Activated naive CD8-positive, alpha-beta T cell treated with anti-CD3 and anti-CD28 coated beads, Interleukin-2, amount 10 ng/mL, durations not matched to agents 7 days and 5 days (primary cell): ENCODE results near the gene ANO5. TPM values are rescaled to one million over a fixed set of nuclear protein-coding genes. Genes with fewer than 3 reads are reported as not detected.

Source experiments
- ATAC-seq: fragments of 150-1000 bp; cut with Tn5 transposase; one replicate; pipeline ENCODE4 v1.10.0; 2021; ENCODE audit warnings: low read depth, moderate library complexity
- POLR2A ChIA-PET: fragments of 350-600 bp; sonication (Branson Sonifier 250); formaldehyde crosslinking; loops from one replicate; lab custom pipeline; 2021; ENCODE audit warnings: antibody characterized with exemption; lab: Charles Lee
- DNase-seq: peaks from one replicate; pipeline ENCODE4 v3.0.0; 2021
- H3K27ac Mint-ChIP-seq: one replicate; pipeline ENCODE4 v1.8.0; 2022; ENCODE audit warnings: mild to moderate bottlenecking, mixed read lengths
- H3K27me3 Mint-ChIP-seq: one replicate; pipeline ENCODE4 v1.8.0; 2022; ENCODE audit warnings: mild to moderate bottlenecking, moderate library complexity, mixed read lengths
- H3K36me3 Mint-ChIP-seq: one replicate; pipeline ENCODE4 v1.8.0; 2021; ENCODE audit warnings: mild to moderate bottlenecking, mixed read lengths
- H3K4me1 Mint-ChIP-seq: one replicate; pipeline ENCODE4 v1.8.0; 2021; ENCODE audit warnings: mixed read lengths
- H3K4me3 Mint-ChIP-seq: one replicate; pipeline ENCODE4 v1.8.0; 2022; ENCODE audit warnings: mild to moderate bottlenecking, moderate library complexity, mixed read lengths
- H3K9me3 Mint-ChIP-seq: one replicate; pipeline ENCODE4 v1.8.0; 2021; ENCODE audit warnings: mixed read lengths
- total RNA-seq, 2 experiments: library from RNA; stranded (reverse); gene quantifications; one replicate each; pipeline ENCODE4 v1.2.3, GENCODE V29; 2021

ANO5 gene
- total RNA-seq, 2 experiments from 2014 or later, result 0.09 to 0.14 TPM

GRCh38 chr11:22331771-22332170, 138.9 kb downstream of the ANO5 start:
- no peaks in the 10 kb centered on the region for H3K9me3 Mint-ChIP-seq
- H3K4me3 Mint-ChIP-seq, result no peak overlapping the region
- ATAC-seq (no peak), DNase-seq (no peak)
- H3K27ac Mint-ChIP-seq, result no peak overlapping the region
- no peaks in the 10 kb centered on the region for H3K36me3 Mint-ChIP-seq
- H3K4me1 Mint-ChIP-seq, result no peaks in the 10 kb centered on the region
- peaks cover 15% of the 10 kb centered on the region for H3K27me3 Mint-ChIP-seq
- POLR2A ChIA-PET, result no interaction called here

Other genes starting within 250 kb of the ANO5 start
- gene SLC17A6, start 145.3 kb downstream of the ANO5 start, total RNA-seq, result not detected